HEK293 (cell line): ENCODE measurements around the gene KIT.

Experiments
- BCL11A ChIP-seq: fragments of 450-650 bp; formaldehyde crosslinking; IDR thresholded peaks from 2 replicates; pipeline ENCODE4 v1.5.1; 2016; ENCODE audit warnings: low read depth, missing biosample characterization, missing genetic modification characterization
- CTCF ChIP-seq: fragments of 450-650 bp; formaldehyde crosslinking; IDR thresholded peaks from 2 replicates; pipeline ENCODE4 v1.5.1; 2016; ENCODE audit warnings: missing biosample characterization, missing genetic modification characterization
- MZF1 ChIP-seq: fragments of 450-650 bp; formaldehyde crosslinking; IDR thresholded peaks from 2 replicates; pipeline ENCODE4 v1.5.1; 2017; ENCODE audit warnings: missing biosample characterization, missing genetic modification characterization, borderline replicate concordance
- ZBTB7A ChIP-seq: fragments of 450-650 bp; formaldehyde crosslinking; IDR thresholded peaks from 2 replicates; pipeline ENCODE4 v1.5.1; 2016; ENCODE audit warnings: low read depth, missing biosample characterization, missing genetic modification characterization
- ZFHX2 ChIP-seq: fragments of 450-650 bp; formaldehyde crosslinking; conservative IDR thresholded peaks from 2 replicates; pipeline ENCODE4 v1.5.1; 2016; ENCODE audit warnings: missing biosample characterization, missing genetic modification characterization
- ZNF274 ChIP-seq, 2 experiments: fragments of 200-500 bp in 1 of 2; fragments of 450-650 bp in 1 of 2; sonication (Bioruptor generic) in 1 of 2; formaldehyde crosslinking in 1 of 2; IDR thresholded peaks; 2 replicates each; pipeline versions ENCODE4 v1.5.1 to v1.6.1; 2014 to 2016; ENCODE audit warnings: borderline replicate concordance in 1 of 2, inconsistent platforms in 1 of 2, low read length in 1 of 2, missing biosample characterization in 1 of 2, missing genetic modification characterization in 1 of 2
- ZNF449 ChIP-seq: fragments of 450-650 bp; formaldehyde crosslinking; IDR thresholded peaks from 2 replicates; pipeline ENCODE4 v1.5.1; 2017; ENCODE audit warnings: missing biosample characterization, mild to moderate bottlenecking, missing genetic modification characterization, moderate library complexity
- ZNF645 ChIP-seq: fragments of 450-650 bp; formaldehyde crosslinking; IDR thresholded peaks from 2 replicates; pipeline ENCODE4; 2016; ENCODE audit warnings: missing biosample characterization, missing genetic modification characterization
- ZNF768 ChIP-seq: fragments of 450-650 bp; formaldehyde crosslinking; IDR thresholded peaks from 2 replicates; pipeline ENCODE4 v1.5.1; 2018; ENCODE audit warnings: missing biosample characterization, mild to moderate bottlenecking, missing genetic modification characterization
- ZNF785 ChIP-seq: fragments of 450-650 bp; formaldehyde crosslinking; IDR thresholded peaks from 2 replicates; pipeline ENCODE4 v1.5.1; 2016; ENCODE audit warnings: missing biosample characterization, missing genetic modification characterization

- TF ChIP-seq ZNF645 (tag by site-specific recombination) (no peak), ZBTB7A (tag by site-specific recombination) (no peak), CTCF (tag by site-specific recombination) (no peak), ZNF274 (IDR thresholded peaks at IDR 0.05; ENCODE audit: low read length) (no peak), ZNF274 (tag by site-specific recombination; IDR thresholded peaks at IDR 0.05; ENCODE audit: borderline replicate concordance) (no peak), BCL11A (no peak), ZNF449 (no peak), ZNF785 (tag by site-specific recombination) (no peak), MZF1 (tag by site-specific recombination) (no peak), ZNF768 (tag by site-specific recombination) (no peak), ZFHX2 (tag by site-specific recombination) (no peak)
Observed at GRCh38 chr4:54741202-54741601, 83.4 kb downstream of the KIT start.
